ENCODE measurements around the gene BLZF1.

DNA sequence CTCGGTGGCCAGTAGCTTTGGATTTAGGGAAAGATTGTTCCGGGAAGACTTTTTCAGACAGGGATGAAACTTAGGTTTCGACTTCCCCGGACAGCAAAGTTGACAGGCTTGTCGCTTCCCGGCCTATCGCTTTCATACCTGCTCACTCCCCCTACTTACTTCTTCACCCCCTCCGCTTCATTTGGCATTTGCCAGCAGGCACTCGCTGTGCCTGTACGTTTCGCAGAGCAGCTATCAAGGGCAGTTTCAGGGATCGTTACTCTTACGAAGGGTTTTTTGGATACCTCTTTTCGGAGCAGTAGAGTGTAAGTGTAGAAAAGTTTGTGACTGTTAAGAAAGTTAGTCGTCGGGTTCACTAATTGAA lies 393 bp downstream of the BLZF1 start:
- TF ChIP-seq, protein P1, sequence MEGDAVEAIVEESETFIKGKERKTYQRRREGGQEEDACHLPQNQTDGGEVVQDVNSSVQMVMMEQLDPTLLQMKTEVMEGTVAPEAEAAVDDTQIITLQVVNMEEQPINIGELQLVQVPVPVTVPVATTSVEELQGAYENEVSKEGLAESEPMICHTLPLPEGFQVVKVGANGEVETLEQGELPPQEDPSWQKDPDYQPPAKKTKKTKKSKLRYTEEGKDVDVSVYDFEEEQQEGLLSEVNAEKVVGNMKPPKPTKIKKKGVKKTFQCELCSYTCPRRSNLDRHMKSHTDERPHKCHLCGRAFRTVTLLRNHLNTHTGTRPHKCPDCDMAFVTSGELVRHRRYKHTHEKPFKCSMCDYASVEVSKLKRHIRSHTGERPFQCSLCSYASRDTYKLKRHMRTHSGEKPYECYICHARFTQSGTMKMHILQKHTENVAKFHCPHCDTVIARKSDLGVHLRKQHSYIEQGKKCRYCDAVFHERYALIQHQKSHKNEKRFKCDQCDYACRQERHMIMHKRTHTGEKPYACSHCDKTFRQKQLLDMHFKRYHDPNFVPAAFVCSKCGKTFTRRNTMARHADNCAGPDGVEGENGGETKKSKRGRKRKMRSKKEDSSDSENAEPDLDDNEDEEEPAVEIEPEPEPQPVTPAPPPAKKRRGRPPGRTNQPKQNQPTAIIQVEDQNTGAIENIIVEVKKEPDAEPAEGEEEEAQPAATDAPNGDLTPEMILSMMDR (IDR thresholded peaks at IDR 0.05; ENCODE audit: low read length): no peak
- TF ChIP-seq EZH2 (optimal IDR thresholded peaks at IDR 0.05; ENCODE audit: low read depth, low read length): no peak

Measured in MM.1S (cell line).